ENCODE data around the gene TUBB1. TPM values are rescaled to one million over a fixed set of nuclear protein-coding genes. Genes with fewer than 3 reads are reported as not detected.

TUBB1 gene
- total RNA-seq, 1 donor from 2014 or later: not detected

DNA sequence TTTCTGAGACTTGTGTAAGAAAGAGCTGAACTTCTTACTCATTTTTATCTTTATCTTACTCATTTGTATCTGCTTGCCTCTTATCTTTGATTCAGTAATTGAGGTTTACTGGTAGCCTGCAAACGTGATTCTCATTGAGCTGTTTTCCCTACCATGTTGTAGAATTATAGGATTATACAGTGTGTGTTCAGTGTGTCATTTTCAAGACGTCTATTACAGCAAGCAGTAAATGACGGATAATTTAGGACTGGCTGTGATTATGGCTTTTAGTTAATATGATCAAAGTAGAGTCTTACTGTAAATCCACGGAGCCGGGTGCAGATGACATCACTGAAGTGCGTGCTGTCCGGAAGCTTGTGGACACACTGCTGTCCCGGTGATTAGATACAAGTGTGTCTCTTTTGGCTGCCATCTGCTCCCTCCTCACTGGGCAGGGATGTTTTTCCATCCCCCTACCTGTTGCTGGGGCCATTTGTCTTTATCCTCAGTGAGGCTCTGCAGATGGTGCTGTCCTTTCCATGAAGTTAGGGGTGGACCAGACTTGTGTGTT, 32.2 kb upstream of the TUBB1 start:
- H4K20me1 ChIP-seq (ENCODE audit: low read depth): peaks cover 28% of the 10 kb centered on the region

DNA sequence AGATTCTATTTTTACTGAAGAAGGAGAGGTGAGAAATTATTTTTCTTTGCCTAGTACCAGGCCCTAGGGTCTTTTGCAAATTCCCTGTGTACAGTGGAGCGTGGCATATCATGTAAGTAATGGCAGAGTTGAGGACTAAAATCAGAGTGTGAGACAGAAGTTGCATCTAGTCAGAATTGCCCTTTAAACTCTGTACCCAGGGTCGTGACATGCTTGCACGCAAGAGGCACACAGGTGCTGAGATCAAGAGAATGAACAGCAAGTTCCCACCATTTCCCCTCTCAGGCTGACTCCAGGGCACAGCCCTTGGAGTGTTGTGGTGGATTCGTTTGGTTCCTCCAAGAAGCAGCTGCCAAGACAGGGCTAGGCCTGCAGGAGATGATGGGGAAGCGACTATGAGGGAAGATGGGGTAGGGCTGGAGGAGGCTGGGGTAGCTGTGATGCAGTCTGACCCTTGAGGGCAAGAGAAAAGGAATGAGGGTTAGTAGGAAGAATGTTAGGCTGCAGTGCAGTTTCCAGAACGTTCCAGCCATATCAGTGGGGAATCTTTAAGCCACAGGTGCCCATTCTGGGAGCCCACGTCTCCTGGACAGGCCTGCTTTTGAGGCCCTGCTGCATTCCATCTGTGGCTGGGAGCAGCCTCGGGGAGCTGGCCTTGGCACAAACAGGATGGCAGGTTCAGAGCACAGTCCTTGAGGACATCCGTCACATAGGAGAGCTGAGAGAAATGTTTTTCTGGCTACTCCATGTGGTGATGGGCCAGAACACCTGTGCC, 31.3 kb upstream of the TUBB1 start:
- Histone ChIP-seq H3F3A (ENCODE audit: low read depth) (no peaks in the 10 kb centered on the region), H3K4me2 (no peak overlapping the region), H4K20me1 (ENCODE audit: low read depth) (peaks cover 28% of the 10 kb centered on the region), H3K36me3 (peaks cover 9% of the 10 kb centered on the region), H3K9me3 (ENCODE audit: low read depth) (no peaks in the 10 kb centered on the region), H2AFZ (replicated peaks) (no peak overlapping the region), H3K4me3 (no peak overlapping the region), H3K4me1 (no peaks in the 10 kb centered on the region), H3K27me3 (no peaks in the 10 kb centered on the region), H3K79me2 (ENCODE audit: low read depth) (peaks cover 29% of the 10 kb centered on the region), H3K9ac (no peak overlapping the region), H3K27ac (no peak overlapping the region)
- TF ChIP-seq EZH2phosphoT487 (IDR thresholded peaks at IDR 0.05) (no peak), EZH2 (IDR thresholded peaks at IDR 0.05) (no peak)
- TF ChIP-seq, protein P1, sequence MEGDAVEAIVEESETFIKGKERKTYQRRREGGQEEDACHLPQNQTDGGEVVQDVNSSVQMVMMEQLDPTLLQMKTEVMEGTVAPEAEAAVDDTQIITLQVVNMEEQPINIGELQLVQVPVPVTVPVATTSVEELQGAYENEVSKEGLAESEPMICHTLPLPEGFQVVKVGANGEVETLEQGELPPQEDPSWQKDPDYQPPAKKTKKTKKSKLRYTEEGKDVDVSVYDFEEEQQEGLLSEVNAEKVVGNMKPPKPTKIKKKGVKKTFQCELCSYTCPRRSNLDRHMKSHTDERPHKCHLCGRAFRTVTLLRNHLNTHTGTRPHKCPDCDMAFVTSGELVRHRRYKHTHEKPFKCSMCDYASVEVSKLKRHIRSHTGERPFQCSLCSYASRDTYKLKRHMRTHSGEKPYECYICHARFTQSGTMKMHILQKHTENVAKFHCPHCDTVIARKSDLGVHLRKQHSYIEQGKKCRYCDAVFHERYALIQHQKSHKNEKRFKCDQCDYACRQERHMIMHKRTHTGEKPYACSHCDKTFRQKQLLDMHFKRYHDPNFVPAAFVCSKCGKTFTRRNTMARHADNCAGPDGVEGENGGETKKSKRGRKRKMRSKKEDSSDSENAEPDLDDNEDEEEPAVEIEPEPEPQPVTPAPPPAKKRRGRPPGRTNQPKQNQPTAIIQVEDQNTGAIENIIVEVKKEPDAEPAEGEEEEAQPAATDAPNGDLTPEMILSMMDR (IDR thresholded peaks at IDR 0.05): no peak
- DNase-seq (ENCODE audit: low spot score): no peak
- H3K9me3 Mint-ChIP-seq: no peaks in the 10 kb centered on the region
- H3K27ac Mint-ChIP-seq: no peak overlapping the region
- peaks cover 7% of the 10 kb centered on the region for H3K4me1 Mint-ChIP-seq
- peaks cover 28% of the 10 kb centered on the region for H3K36me3 Mint-ChIP-seq
- H3K4me3 Mint-ChIP-seq: no peak overlapping the region
- peaks cover 2% of the 10 kb centered on the region for H3K27me3 Mint-ChIP-seq (ENCODE audit: insufficient read depth, low read depth)

More for the DNA sequence above, 32.2 kb upstream of the TUBB1 start:
- no peaks in the 10 kb centered on the region for H3K9me3 ChIP-seq (ENCODE audit: low read depth)
- peaks cover 38% of the 10 kb centered on the region for H3K79me2 ChIP-seq (ENCODE audit: low read depth)
- H3K27ac ChIP-seq: no peak overlapping the region
- H3K9ac ChIP-seq: no peak overlapping the region
- Mint-ChIP-seq H3K4me1 (peaks cover 13% of the 10 kb centered on the region), H3K36me3 (peaks cover 22% of the 10 kb centered on the region), H3K27me3 (ENCODE audit: insufficient read depth, low read depth) (peaks cover 2% of the 10 kb centered on the region), H3K4me3 (no peak overlapping the region), H3K27ac (no peak overlapping the region), H3K9me3 (no peaks in the 10 kb centered on the region)
- no peak for DNase-seq (ENCODE audit: low spot score)
- no peaks in the 10 kb centered on the region for H3K4me1 ChIP-seq
- no peak overlapping the region for H3K4me2 ChIP-seq
- no peaks in the 10 kb centered on the region for H3F3A ChIP-seq (ENCODE audit: low read depth)
- no peak overlapping the region for H3K4me3 ChIP-seq
- H2AFZ ChIP-seq (replicated peaks): no peak overlapping the region
- TF ChIP-seq EZH2 (IDR thresholded peaks at IDR 0.05) (no peak), EZH2phosphoT487 (IDR thresholded peaks at IDR 0.05) (no peak)
- TF ChIP-seq, protein P1 (IDR thresholded peaks at IDR 0.05): no peak
- peaks cover 9% of the 10 kb centered on the region for H3K36me3 ChIP-seq
- H3K27me3 ChIP-seq: no peaks in the 10 kb centered on the region

DNA sequence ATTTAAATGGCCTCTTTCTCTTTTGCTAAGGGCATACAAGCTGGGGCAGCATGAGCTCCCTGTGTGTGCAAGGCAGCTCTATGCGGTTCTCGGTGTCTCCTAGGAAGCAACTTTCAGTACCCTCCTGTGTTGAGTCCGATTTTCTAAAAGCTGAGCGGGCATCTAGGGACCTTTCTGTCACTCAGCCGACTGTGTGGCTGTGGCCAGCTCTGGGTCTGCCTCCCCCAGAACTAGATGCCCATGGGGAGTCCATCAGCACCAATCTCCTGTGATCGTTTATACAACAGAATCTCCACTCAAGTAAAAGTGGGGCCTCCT, 30.7 kb upstream of the TUBB1 start:
- no peaks in the 10 kb centered on the region for H3K9me3 Mint-ChIP-seq
- H3K4me2 ChIP-seq: no peak overlapping the region
- peaks cover 26% of the 10 kb centered on the region for H4K20me1 ChIP-seq (ENCODE audit: low read depth)
- no peaks in the 10 kb centered on the region for H3F3A ChIP-seq (ENCODE audit: low read depth)
- TF ChIP-seq EZH2 (IDR thresholded peaks at IDR 0.05): no peak
- TF ChIP-seq, protein P1 (IDR thresholded peaks at IDR 0.05): no peak
- TF ChIP-seq EZH2phosphoT487 (IDR thresholded peaks at IDR 0.05): no peak
- H3K4me1 Mint-ChIP-seq: peaks cover 7% of the 10 kb centered on the region
- peaks cover 23% of the 10 kb centered on the region for H3K79me2 ChIP-seq (ENCODE audit: low read depth)
- no peak overlapping the region for H3K9ac ChIP-seq
- no peak overlapping the region for H2AFZ ChIP-seq (replicated peaks)
- no peak for DNase-seq (ENCODE audit: low spot score)
- peaks cover 9% of the 10 kb centered on the region for H3K36me3 ChIP-seq
- H3K4me3 Mint-ChIP-seq: no peak overlapping the region
- H3K27me3 ChIP-seq: no peaks in the 10 kb centered on the region
- no peaks in the 10 kb centered on the region for H3K9me3 ChIP-seq (ENCODE audit: low read depth)
- peaks cover 28% of the 10 kb centered on the region for H3K36me3 Mint-ChIP-seq
- H3K27ac Mint-ChIP-seq: no peak overlapping the region
- H3K27ac ChIP-seq: no peak overlapping the region
- H3K4me1 ChIP-seq: no peaks in the 10 kb centered on the region
- H3K27me3 Mint-ChIP-seq (ENCODE audit: insufficient read depth, low read depth): peaks cover 2% of the 10 kb centered on the region
- no peak overlapping the region for H3K4me3 ChIP-seq
